GM23338 (cell line): ENCODE data around the gene EMILIN2. TPM values are rescaled to one million over a fixed set of nuclear protein-coding genes. Genes with fewer than 3 reads are reported as not detected.
A peak's percentile ranks its signal among the peaks of the same experiment; 100 is the strongest.

Experiments used
- ATAC-seq: fragments of 200-7000 bp; cut with Tn5 transposase; 3 replicates; pipeline ENCODE4 v1.9.1; 2020
- DNase-seq: peaks from one replicate; pipeline ENCODE4 v3.0.0-alpha.2; 2015; ENCODE audit warnings: low spot score
- H2AFZ ChIP-seq: fragments of 200-600 bp; sonication (generic); 2 replicates; pipeline ENCODE4 v1.8.0; 2016; ENCODE audit warnings: antibody characterized with exemption, mild to moderate bottlenecking, moderate library complexity
- H3F3A ChIP-seq: fragments of 200-600 bp; sonication (generic); replicated peaks from 2 replicates; pipeline ENCODE4 v1.8.0; 2017; ENCODE audit warnings: antibody characterized with exemption, mixed run types, low read depth
- H3K27ac ChIP-seq: fragments of 200-600 bp; sonication (generic); 2 replicates; pipeline ENCODE4 v1.6.1; 2016; ENCODE audit warnings: low read depth
- H3K27me3 ChIP-seq: fragments of 200-600 bp; sonication (generic); 2 replicates; pipeline ENCODE4 v1.8.0; 2016; ENCODE audit warnings: mild to moderate bottlenecking, mixed run types, moderate library complexity; ENCODE audit not compliant: insufficient read depth
- H3K36me3 ChIP-seq: fragments of 200-600 bp; sonication (generic); 2 replicates; pipeline ENCODE4 v1.8.0; 2016; ENCODE audit warnings: mild to moderate bottlenecking; ENCODE audit not compliant: insufficient read depth
- H3K4me1 ChIP-seq: fragments of 200-600 bp; sonication (generic); 2 replicates; pipeline ENCODE4 v1.8.0; 2016; ENCODE audit warnings: mild to moderate bottlenecking, moderate library complexity; ENCODE audit not compliant: insufficient read depth
- H3K4me2 ChIP-seq: fragments of 200-600 bp; sonication (generic); 2 replicates; pipeline ENCODE4 v1.7.1; 2017; ENCODE audit warnings: mixed run types
- H3K4me3 ChIP-seq: fragments of 200-600 bp; sonication (generic); 2 replicates; pipeline ENCODE4 v1.6.1; 2016; ENCODE audit warnings: mixed run types
- H3K79me2 ChIP-seq: fragments of 200-600 bp; sonication (generic); replicated peaks from 2 replicates; pipeline ENCODE4 v1.8.0; 2017; ENCODE audit warnings: mild to moderate bottlenecking; ENCODE audit not compliant: insufficient read depth
- H3K9me2 ChIP-seq: fragments of 200-600 bp; sonication (generic); 2 replicates; pipeline ENCODE4 v1.8.0; 2017; ENCODE audit not compliant: insufficient read depth
- H4K20me1 ChIP-seq: fragments of 200-600 bp; sonication (generic); replicated peaks from 2 replicates; pipeline ENCODE4 v1.8.0; 2017; ENCODE audit warnings: mild to moderate bottlenecking; ENCODE audit not compliant: insufficient read depth
- H3K27ac Mint-ChIP-seq: 2 replicates; pipeline ENCODE4 v1.8.0; 2020; ENCODE audit warnings: inconsistent platforms, mild to moderate bottlenecking, moderate library complexity, mixed read lengths
- H3K27me3 Mint-ChIP-seq: 3 replicates; pipeline ENCODE4 v1.8.0; 2022; ENCODE audit warnings: low read depth, mild to moderate bottlenecking, moderate library complexity, mixed read lengths, inconsistent platforms; ENCODE audit not compliant: insufficient read depth, poor library complexity
- H3K36me3 Mint-ChIP-seq: 3 replicates; pipeline ENCODE4 v1.8.0; 2021; ENCODE audit warnings: low read depth, mild to moderate bottlenecking, inconsistent platforms, moderate library complexity, mixed read lengths
- H3K4me1 Mint-ChIP-seq: 3 replicates; pipeline ENCODE4 v1.8.0; 2020; ENCODE audit warnings: mild to moderate bottlenecking, inconsistent platforms, mixed read lengths
- H3K4me3 Mint-ChIP-seq: 3 replicates; pipeline ENCODE4 v1.8.0; 2021; ENCODE audit warnings: moderate library complexity, mild to moderate bottlenecking, inconsistent platforms, mixed read lengths
- H3K9me3 Mint-ChIP-seq: 3 replicates; pipeline ENCODE4 v1.8.0; 2020; ENCODE audit warnings: moderate library complexity, mild to moderate bottlenecking, inconsistent platforms, mixed read lengths
- EZH2 ChIP-seq: fragments of 200-600 bp; sonication (generic); IDR thresholded peaks from one replicate; pipeline ENCODE4 v1.8.0; 2017; ENCODE audit warnings: antibody characterized with exemption, mild to moderate bottlenecking, low read depth; ENCODE audit not compliant: unreplicated experiment
- EZH2phosphoT487 ChIP-seq: fragments of 200-600 bp; sonication (generic); IDR thresholded peaks from one replicate; pipeline ENCODE4 v1.8.1; 2018; ENCODE audit warnings: antibody characterized with exemption; ENCODE audit not compliant: unreplicated experiment
- JUNB ChIP-seq: IDR thresholded peaks from one replicate; pipeline ENCODE4 v1.6.1; 2016; ENCODE audit warnings: antibody characterized with exemption; ENCODE audit not compliant: unreplicated experiment
- NANOG ChIP-seq: IDR thresholded peaks from 2 replicates; pipeline ENCODE4 v1.6.1; 2016; ENCODE audit warnings: antibody characterized with exemption, borderline replicate concordance
- POLR2AphosphoS5 ChIP-seq: IDR thresholded peaks from 2 replicates; pipeline ENCODE4 v1.6.1; 2016; ENCODE audit warnings: antibody characterized with exemption, low read depth
- STAT1 ChIP-seq: IDR thresholded peaks from one replicate; pipeline ENCODE4 v1.6.1; 2016; ENCODE audit warnings: antibody characterized with exemption; ENCODE audit not compliant: unreplicated experiment
- ZNF114 ChIP-seq: fragments of 250-450 bp; sonication (Bioruptor Pico); IDR thresholded peaks from 2 replicates; pipeline ENCODE4 v1.5.0; 2020; ENCODE audit warnings: mild to moderate bottlenecking, moderate library complexity
- ZNF331 ChIP-seq: fragments of 250-450 bp; sonication (Bioruptor Pico); IDR thresholded peaks from 2 replicates; pipeline ENCODE4 v1.5.0; 2020; ENCODE audit warnings: low read depth, mild to moderate bottlenecking, moderate library complexity
- polyA plus RNA-seq: library from polyadenylated mRNA; unstranded; fragments of >200 nt; fragmentation: Nextera tagmentation; extraction: Ambion mirVana; gene quantifications from 2 replicates; pipeline ENCODE4 v1.2.1, GENCODE V29; 2016
- total RNA-seq: library from RNA; depleted of rRNA; stranded (reverse); fragments of >200 nt; shearing (Covaris generic); gene quantifications from 2 replicates; pipeline ENCODE4 v1.2.3, GENCODE V29; 2014
- TF ChIP-seq, protein P1 (sequence below): IDR thresholded peaks from 2 replicates; pipeline ENCODE4 v1.6.1; 2016; ENCODE audit warnings: antibody characterized with exemption
- TF ChIP-seq, protein P2 (sequence below): IDR thresholded peaks from one replicate; pipeline ENCODE4 v1.6.1; 2018; ENCODE audit warnings: antibody characterized with exemption; ENCODE audit not compliant: unreplicated experiment
- TF ChIP-seq, protein P3 (sequence below), 2 experiments: fragments of 200-600 bp in 1 of 2; sonication (generic) in 1 of 2; conservative IDR thresholded peaks; 2 replicates each; pipeline versions ENCODE4 v1.5.1 to v1.6.1; 2016 to 2017; ENCODE audit warnings: antibody characterized with exemption in 2 of 2, low read depth in 2 of 2, mild to moderate bottlenecking in 2 of 2, moderate library complexity in 1 of 2

The EMILIN2 gene
- total and polyA plus RNA-seq, 2 experiments from 2014 or later: 3.0 to 11.6 TPM

DNA sequence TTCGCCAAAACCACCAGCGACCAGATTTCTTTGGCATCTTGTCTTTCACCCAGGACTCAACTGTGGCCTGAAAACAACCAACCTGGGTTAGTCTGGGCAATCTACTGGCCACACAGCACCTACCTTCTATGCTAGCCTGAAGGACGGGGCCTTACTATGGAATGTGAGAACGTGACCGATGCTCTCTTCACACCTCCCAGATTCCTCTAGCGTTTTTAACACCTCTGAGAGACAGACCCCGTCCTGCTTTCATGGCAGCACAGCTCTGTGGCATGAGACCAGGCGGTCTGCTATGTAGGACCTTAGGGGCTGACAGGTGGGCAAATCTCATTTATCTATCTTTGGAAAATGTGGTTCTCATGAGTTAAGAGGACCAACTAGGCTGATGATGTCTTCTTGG is 80.9 kb downstream of the EMILIN2 start:
- Histone ChIP-seq H3K27me3 (no peaks in the 10 kb centered on the region), H3K4me2 (no peak overlapping the region), H4K20me1 (no peaks in the 10 kb centered on the region), H2AFZ (no peak overlapping the region), H3K4me1 (no peaks in the 10 kb centered on the region), H3K4me3 (no peak overlapping the region), H3K79me2 (no peaks in the 10 kb centered on the region), H3F3A (no peaks in the 10 kb centered on the region), H3K36me3 (peaks cover 5% of the 10 kb centered on the region; the same call in 1 of the 2 replicates), H3K27ac (no peak overlapping the region), H3K9me2 (no peaks in the 10 kb centered on the region)
- TF ChIP-seq, protein P1, sequence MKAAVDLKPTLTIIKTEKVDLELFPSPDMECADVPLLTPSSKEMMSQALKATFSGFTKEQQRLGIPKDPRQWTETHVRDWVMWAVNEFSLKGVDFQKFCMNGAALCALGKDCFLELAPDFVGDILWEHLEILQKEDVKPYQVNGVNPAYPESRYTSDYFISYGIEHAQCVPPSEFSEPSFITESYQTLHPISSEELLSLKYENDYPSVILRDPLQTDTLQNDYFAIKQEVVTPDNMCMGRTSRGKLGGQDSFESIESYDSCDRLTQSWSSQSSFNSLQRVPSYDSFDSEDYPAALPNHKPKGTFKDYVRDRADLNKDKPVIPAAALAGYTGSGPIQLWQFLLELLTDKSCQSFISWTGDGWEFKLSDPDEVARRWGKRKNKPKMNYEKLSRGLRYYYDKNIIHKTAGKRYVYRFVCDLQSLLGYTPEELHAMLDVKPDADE: no peak
- no peak for TF ChIP-seq ZNF114 (CRISPR knock-in tag)
- no peak for TF ChIP-seq ZNF331 (CRISPR knock-in tag)
- no peak for TF ChIP-seq NANOG
- TF ChIP-seq EZH2: no peak
- TF ChIP-seq STAT1: no peak
- TF ChIP-seq JUNB: no peak
- no peak for TF ChIP-seq EZH2phosphoT487
- TF ChIP-seq, protein P2, sequence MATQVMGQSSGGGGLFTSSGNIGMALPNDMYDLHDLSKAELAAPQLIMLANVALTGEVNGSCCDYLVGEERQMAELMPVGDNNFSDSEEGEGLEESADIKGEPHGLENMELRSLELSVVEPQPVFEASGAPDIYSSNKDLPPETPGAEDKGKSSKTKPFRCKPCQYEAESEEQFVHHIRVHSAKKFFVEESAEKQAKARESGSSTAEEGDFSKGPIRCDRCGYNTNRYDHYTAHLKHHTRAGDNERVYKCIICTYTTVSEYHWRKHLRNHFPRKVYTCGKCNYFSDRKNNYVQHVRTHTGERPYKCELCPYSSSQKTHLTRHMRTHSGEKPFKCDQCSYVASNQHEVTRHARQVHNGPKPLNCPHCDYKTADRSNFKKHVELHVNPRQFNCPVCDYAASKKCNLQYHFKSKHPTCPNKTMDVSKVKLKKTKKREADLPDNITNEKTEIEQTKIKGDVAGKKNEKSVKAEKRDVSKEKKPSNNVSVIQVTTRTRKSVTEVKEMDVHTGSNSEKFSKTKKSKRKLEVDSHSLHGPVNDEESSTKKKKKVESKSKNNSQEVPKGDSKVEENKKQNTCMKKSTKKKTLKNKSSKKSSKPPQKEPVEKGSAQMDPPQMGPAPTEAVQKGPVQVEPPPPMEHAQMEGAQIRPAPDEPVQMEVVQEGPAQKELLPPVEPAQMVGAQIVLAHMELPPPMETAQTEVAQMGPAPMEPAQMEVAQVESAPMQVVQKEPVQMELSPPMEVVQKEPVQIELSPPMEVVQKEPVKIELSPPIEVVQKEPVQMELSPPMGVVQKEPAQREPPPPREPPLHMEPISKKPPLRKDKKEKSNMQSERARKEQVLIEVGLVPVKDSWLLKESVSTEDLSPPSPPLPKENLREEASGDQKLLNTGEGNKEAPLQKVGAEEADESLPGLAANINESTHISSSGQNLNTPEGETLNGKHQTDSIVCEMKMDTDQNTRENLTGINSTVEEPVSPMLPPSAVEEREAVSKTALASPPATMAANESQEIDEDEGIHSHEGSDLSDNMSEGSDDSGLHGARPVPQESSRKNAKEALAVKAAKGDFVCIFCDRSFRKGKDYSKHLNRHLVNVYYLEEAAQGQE: no peak
- peaks cover 26% of the 10 kb centered on the region for H3K36me3 Mint-ChIP-seq
- no peaks in the 10 kb centered on the region for H3K27me3 Mint-ChIP-seq
- no peak overlapping the region for H3K4me3 Mint-ChIP-seq
- DNase-seq (no peak), ATAC-seq (no peak)
- H3K27ac Mint-ChIP-seq: no peak overlapping the region
- H3K4me1 Mint-ChIP-seq: peaks cover 5% of the 10 kb centered on the region; the same call in 2 of the 3 replicates
- no peaks in the 10 kb centered on the region for H3K9me3 Mint-ChIP-seq

DNA sequence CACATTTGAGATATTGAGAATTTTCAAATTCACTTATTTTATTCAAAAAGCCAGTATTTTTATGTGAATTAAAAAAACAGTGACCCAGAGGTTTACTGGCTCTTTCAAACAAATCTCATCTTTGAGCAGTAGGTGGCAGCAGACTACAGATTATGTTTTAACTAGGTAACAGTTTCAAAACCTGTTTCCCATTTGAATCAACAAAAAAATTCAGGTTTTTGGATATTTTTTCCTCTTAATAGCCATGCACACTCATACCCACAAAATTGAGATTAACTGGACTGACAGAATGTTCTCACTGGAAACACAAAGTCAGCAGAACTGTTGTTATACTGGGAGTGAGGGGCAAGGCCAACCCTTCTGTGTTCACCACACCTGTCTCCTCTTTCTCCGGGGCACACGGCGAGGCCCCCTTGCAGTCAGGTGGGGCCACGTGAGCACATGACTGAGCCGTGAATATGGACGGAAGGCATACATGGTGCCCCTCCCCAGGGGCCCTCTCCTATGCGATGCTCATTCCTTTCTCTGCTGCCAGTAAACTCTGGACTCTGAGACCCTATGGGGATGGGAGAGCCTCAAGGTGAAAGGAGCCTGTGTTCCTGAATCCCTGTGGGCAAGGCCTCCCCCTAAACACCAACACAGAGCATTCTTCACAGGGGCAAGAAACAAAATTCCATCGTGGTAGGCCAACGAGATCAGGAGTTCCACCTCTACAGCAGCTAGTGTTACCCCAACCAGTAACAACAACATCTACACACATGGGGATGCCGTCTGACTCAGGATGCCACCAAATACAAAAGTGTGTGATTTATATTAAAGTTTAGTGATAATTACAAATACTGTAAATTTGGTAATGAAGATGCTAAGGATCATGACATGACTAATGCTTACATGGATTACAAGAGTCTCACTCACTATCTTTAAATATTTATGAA is 85.7 kb downstream of the EMILIN2 start:
- Histone ChIP-seq H2AFZ (no peak overlapping the region), H3K4me3 (no peak overlapping the region), H3K79me2 (no peaks in the 10 kb centered on the region), H3K27me3 (no peaks in the 10 kb centered on the region), H4K20me1 (no peaks in the 10 kb centered on the region), H3K4me2 (no peak overlapping the region), H3K27ac (no peak overlapping the region), H3F3A (no peaks in the 10 kb centered on the region), H3K4me1 (no peaks in the 10 kb centered on the region), H3K9me2 (no peaks in the 10 kb centered on the region), H3K36me3 (peaks cover 5% of the 10 kb centered on the region; the same call in 1 of the 2 replicates)
- H3K4me3 Mint-ChIP-seq: no peak overlapping the region
- peak; percentile 95 for ATAC-seq
- no peak for TF ChIP-seq POLR2AphosphoS5
- TF ChIP-seq, protein P3, sequence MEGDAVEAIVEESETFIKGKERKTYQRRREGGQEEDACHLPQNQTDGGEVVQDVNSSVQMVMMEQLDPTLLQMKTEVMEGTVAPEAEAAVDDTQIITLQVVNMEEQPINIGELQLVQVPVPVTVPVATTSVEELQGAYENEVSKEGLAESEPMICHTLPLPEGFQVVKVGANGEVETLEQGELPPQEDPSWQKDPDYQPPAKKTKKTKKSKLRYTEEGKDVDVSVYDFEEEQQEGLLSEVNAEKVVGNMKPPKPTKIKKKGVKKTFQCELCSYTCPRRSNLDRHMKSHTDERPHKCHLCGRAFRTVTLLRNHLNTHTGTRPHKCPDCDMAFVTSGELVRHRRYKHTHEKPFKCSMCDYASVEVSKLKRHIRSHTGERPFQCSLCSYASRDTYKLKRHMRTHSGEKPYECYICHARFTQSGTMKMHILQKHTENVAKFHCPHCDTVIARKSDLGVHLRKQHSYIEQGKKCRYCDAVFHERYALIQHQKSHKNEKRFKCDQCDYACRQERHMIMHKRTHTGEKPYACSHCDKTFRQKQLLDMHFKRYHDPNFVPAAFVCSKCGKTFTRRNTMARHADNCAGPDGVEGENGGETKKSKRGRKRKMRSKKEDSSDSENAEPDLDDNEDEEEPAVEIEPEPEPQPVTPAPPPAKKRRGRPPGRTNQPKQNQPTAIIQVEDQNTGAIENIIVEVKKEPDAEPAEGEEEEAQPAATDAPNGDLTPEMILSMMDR (conservative IDR thresholded peaks at IDR 0.05; ENCODE audit: low read depth in 2 of 2): peak; percentile 63 to 87
- H3K27ac Mint-ChIP-seq: no peak overlapping the region
- no peaks in the 10 kb centered on the region for H3K27me3 Mint-ChIP-seq
- H3K9me3 Mint-ChIP-seq: no peaks in the 10 kb centered on the region
- peaks cover 6% of the 10 kb centered on the region; the same call in 2 of the 3 replicates for H3K4me1 Mint-ChIP-seq
- peak; percentile 84 for DNase-seq
- H3K36me3 Mint-ChIP-seq: peaks cover 8% of the 10 kb centered on the region; the same call in 2 of the 3 replicates
